ENCODE measurements around the gene LRTM2. TPM values are rescaled to one million over a fixed set of nuclear protein-coding genes. Genes with fewer than 3 reads are reported as not detected.

Gene LRTM2
- total RNA-seq, 1 experiment from 2014 or later = 0.07 TPM

- H2AFZ ChIP-seq (ENCODE audit: low read depth, low read length, poor library complexity, severe bottlenecking) = no peak overlapping the region
- no peaks in the 10 kb centered on the region for H3K9me2 ChIP-seq (ENCODE audit: insufficient read depth)
- intact Hi-C loops (cut with micrococcal nuclease) = no loop called here
- H3K9ac ChIP-seq (ENCODE audit: low read length) = no peak overlapping the region
- DNase-seq (ENCODE audit: low read depth, low spot score) = no peak
- 0 out of 2 replicates have a peak, but pooled peaks cover 4% of the 10 kb centered on the region for H3K27me3 ChIP-seq (ENCODE audit: insufficient read depth, low read length)
- CTCF ChIA-PET = no interaction called here
- no peak overlapping the region for H3K4me3 ChIP-seq (replicated peaks in 1 of 2; ENCODE audit: low read depth in 1 of 2, low read length in 2 of 2)
- no peaks in the 10 kb centered on the region for H3K9me3 ChIP-seq (ENCODE audit: control insufficient read depth in 1 of 2, insufficient read depth in 1 of 2, low read depth in 1 of 2, low read length in 2 of 2)
- H3K36me3 ChIP-seq (ENCODE audit: control insufficient read depth in 1 of 2, insufficient read depth in 2 of 2, low read length in 2 of 2) = no peaks in the 10 kb centered on the region
- H4K20me1 ChIP-seq (ENCODE audit: insufficient read depth) = no peaks in the 10 kb centered on the region
- POLR2A ChIA-PET = no interaction called here
- H3K4me2 ChIP-seq (ENCODE audit: low read length) = no peak overlapping the region
- ATAC-seq = no peak
- TF ChIP-seq ZFX (IDR thresholded peaks at IDR 0.05) (no peak), CTCF (IDR thresholded peaks at IDR 0.05 in 2 of 3, conservative IDR thresholded peaks at IDR 0.05 in 1 of 3; ENCODE audit: borderline replicate concordance in 1 of 3, insufficient read depth in 1 of 3, low read depth in 2 of 3, low read length in 2 of 3) (no peak), TCF7L2 (IDR thresholded peaks at IDR 0.05; ENCODE audit: borderline replicate concordance, extremely low read depth, insufficient read depth, insufficient read length) (no peak), POLR2A (IDR thresholded peaks at IDR 0.05; ENCODE audit: borderline replicate concordance, extremely low read depth, insufficient read depth, insufficient read length) (no peak), CEBPB (IDR thresholded peaks at IDR 0.05; ENCODE audit: low read depth) (no peak), YY1 (IDR thresholded peaks at IDR 0.05; ENCODE audit: extremely low read depth, insufficient replicate concordance, low read depth, low read length) (no peak), RAD21 (IDR thresholded peaks at IDR 0.05; ENCODE audit: low read depth) (no peak), SRF (IDR thresholded peaks at IDR 0.05; ENCODE audit: low read depth) (no peak), CBX3 (IDR thresholded peaks at IDR 0.05; ENCODE audit: low read depth) (no peak), JUND (IDR thresholded peaks at IDR 0.05) (no peak), EZH2phosphoT487 (IDR thresholded peaks at IDR 0.05; ENCODE audit: borderline replicate concordance) (no peak), ZNF274 (IDR thresholded peaks at IDR 0.05; ENCODE audit: low read depth, low read length) (no peak)
- H3K79me2 ChIP-seq (ENCODE audit: insufficient read depth, low read length) = no peaks in the 10 kb centered on the region
- H3K4me1 ChIP-seq (ENCODE audit: control insufficient read depth in 1 of 2, insufficient read depth in 2 of 2, low read length in 2 of 2) = no peaks in the 10 kb centered on the region
- RAD21 ChIA-PET (ENCODE audit: low non-redundant PET in 1 of 2, low total read pairs in 2 of 2, uncharacterized antibody in 2 of 2, unreplicated experiment in 2 of 2) = no interaction called here
- H3K27ac ChIP-seq (ENCODE audit: low read depth, low read length) = no peak overlapping the region
- BruUV-seq (replicated peaks) = no TSS peak
These were observed 60.5 kb downstream of the LRTM2 start for GRCh38 chr12:1880876-1881275.
